C4-2B (cell line): ENCODE measurements around the gene SH2D6.

Experiments
- H3K27ac ChIP-seq: fragments of 450-650 bp; 2 replicates; pipeline ENCODE4 v1.5.1; 2017
- ZFX ChIP-seq: fragments of 450-650 bp; IDR thresholded peaks from 2 replicates; pipeline ENCODE4 v1.6.1; 2017
- TF ChIP-seq, protein P1 (sequence below): fragments of 450-650 bp; conservative IDR thresholded peaks from 2 replicates; pipeline ENCODE4 v1.5.1; 2017; ENCODE audit warnings: mild to moderate bottlenecking

The SH2D6 gene

DNA sequence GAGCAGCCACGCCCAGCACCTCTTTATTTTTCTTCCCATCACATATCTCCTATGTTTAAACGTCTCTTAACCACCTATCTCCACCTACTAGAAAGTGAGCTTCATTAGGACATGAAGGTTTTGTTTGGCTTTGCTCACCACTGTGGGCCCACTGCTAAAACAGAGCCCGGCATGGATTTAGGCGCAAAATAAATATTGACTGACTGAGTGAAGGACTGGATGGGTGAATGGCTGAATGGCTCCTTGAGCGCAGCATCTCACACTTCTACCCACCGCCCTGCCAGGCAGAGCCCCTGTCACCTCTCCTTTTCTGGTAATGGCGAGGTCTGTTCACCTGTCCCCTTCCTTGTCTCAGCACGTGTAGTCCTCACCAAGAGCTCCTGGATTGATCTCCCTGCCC is 18.5 kb upstream of the SH2D6 start:
- H3K27ac ChIP-seq: no peak overlapping the region; the same call in 1 of the 2 replicates
- TF ChIP-seq, protein P1, sequence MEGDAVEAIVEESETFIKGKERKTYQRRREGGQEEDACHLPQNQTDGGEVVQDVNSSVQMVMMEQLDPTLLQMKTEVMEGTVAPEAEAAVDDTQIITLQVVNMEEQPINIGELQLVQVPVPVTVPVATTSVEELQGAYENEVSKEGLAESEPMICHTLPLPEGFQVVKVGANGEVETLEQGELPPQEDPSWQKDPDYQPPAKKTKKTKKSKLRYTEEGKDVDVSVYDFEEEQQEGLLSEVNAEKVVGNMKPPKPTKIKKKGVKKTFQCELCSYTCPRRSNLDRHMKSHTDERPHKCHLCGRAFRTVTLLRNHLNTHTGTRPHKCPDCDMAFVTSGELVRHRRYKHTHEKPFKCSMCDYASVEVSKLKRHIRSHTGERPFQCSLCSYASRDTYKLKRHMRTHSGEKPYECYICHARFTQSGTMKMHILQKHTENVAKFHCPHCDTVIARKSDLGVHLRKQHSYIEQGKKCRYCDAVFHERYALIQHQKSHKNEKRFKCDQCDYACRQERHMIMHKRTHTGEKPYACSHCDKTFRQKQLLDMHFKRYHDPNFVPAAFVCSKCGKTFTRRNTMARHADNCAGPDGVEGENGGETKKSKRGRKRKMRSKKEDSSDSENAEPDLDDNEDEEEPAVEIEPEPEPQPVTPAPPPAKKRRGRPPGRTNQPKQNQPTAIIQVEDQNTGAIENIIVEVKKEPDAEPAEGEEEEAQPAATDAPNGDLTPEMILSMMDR: no peak
- TF ChIP-seq ZFX: no peak

- TF ChIP-seq ZFX: no peak
- TF ChIP-seq, protein P1: no peak
- peak overlapping the region; percentile 7; the same call in 1 of the 2 replicates for H3K27ac ChIP-seq
Measured at GRCh38 chr2:85400541-85401463, 17.7 kb upstream of the SH2D6 start.

- TF ChIP-seq ZFX: no peak
- TF ChIP-seq, protein P1: no peak
- H3K27ac ChIP-seq: peak overlapping the region; percentile 7; the same call in 1 of the 2 replicates
Measured at GRCh38 chr2:85401464-85401805, 17.1 kb upstream of the SH2D6 start.

DNA sequence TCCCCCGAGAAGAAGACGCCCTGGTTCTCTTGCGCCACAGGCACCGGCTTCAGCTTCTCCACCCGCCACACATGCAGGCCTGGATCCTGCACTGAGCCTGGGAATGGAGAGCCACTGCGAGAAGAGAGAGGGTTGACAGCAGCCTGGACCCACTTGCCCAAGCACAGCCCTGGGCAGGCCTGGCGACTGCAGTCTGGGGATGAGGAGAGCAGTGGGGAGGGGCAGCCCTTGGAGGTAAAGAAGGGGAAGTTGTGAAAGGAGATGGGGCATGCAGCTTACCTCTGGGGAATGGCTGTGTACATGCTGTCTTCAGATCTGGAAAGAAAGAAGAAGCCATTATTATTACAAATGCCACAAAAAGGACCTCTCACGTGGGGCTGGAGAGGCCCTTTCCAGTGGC is 16.7 kb upstream of the SH2D6 start:
- TF ChIP-seq, protein P1: no peak
- TF ChIP-seq ZFX: no peak
- H3K27ac ChIP-seq: no peak overlapping the region

DNA sequence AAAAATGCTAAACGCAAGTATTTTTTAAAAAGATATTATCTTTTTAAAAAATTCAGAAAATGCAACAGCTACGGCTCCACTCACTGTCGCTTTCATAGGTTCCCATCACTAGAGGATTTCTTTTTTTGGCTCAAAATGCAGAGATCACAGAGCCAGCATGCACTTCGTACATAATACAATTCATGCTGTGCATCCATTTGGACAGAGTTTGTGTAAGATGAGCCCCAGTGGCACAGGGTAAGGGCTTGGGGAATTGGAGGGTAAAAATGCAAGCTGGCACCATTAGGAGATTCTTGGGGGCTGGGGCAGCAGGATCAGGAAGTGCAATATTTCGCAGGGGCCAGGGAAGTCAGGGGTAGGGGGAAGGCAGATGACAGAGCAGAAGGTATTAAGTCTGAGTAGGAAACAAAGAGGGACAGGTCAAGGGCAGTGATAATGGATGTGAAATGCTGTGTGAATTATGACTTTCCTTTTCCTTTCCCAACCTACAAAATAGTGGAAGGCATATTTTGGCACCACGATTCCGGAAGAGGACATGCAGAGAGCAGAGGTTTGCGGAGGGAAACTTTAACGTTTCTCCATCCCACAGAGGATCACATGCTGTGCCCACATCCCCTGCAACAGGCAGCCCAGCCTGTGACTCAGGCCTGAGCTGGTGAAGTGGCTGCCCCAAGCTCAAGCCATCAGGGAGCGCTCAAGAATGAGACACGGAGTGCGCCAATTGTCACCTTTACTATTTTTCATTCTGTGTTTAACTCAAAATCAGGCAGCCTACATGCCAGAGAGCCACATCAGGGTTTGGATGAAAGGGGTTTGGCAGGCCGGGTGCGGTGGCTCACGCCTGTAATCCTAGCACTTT is 13.1 kb upstream of the SH2D6 start:
- H3K27ac ChIP-seq: no peak overlapping the region
- TF ChIP-seq ZFX: no peak
- TF ChIP-seq, protein P1: no peak

DNA sequence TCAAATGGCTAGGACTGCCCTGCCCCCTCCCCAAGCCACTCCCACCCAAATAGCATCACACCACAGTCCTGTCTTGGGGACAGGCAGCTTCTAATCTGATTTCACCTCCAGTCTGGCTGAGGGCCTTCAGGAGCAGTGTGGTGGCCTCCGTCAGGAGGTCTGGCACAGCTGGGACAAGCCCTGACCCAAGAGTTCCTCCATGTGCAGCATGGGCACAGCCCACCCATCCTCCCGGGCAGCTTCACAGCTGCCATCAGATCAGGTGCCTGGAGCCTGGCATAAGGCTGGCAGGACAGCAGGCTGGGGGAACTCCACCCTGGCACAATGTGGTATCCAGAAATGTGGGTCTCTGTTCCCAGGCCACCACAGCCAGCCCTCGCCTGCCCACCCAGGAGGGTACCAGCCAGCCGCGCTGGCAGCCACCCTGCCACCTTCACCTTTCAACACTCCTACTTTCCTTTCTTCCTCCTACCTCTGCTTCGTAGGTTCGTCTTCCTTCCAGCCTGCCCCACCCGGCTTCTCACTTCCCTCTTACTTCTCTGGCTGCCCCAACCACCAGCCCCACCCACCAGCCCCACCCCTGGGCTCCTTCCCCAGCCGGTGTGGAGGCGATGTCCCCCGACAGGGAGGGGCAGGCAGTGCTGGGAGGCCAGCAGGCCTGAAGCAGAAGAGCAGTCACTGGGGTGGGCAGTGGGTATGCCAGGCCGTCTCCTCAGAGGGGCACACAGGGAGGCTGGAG is 8.5 kb upstream of the SH2D6 start, which contains the start of gene CAPG:
TSS of gene CAPG (minus strand) at position 522 of the 739 bp plus-strand sequence. CDS start 8,221 bp downstream, outside the sequence.
- no peak within 1 kb of the TSS for H3K27ac ChIP-seq
- TF ChIP-seq ZFX: no peak
- TF ChIP-seq, protein P1: no peak
